Measurements from ENCODE around the gene TUBB2B.

GRCh38 chr6:3267162-3267561, 39.7 kb upstream of the TUBB2B start:
- TF ChIP-seq SP1 (IDR thresholded peaks at IDR 0.05; ENCODE audit: low read depth), result no peak
- TF ChIP-seq CTCF (IDR thresholded peaks at IDR 0.05 in 2 of 3, conservative IDR thresholded peaks at IDR 0.05 in 1 of 3; ENCODE audit: borderline replicate concordance in 1 of 3, insufficient read depth in 1 of 3, low read depth in 2 of 3, low read length in 2 of 3), result no peak
- TF ChIP-seq TCF7L2 (IDR thresholded peaks at IDR 0.05; ENCODE audit: borderline replicate concordance, extremely low read depth, insufficient read depth, insufficient read length), result no peak
- TF ChIP-seq REST (IDR thresholded peaks at IDR 0.05; ENCODE audit: low read depth), result no peak
- no peak for TF ChIP-seq POLR2A (IDR thresholded peaks at IDR 0.05; ENCODE audit: borderline replicate concordance, extremely low read depth, insufficient read depth, insufficient read length)
- TF ChIP-seq POLR2AphosphoS5 (IDR thresholded peaks at IDR 0.05; ENCODE audit: low read depth, low read length), result no peak
- no peak for TF ChIP-seq ZBTB33 (IDR thresholded peaks at IDR 0.05; ENCODE audit: extremely low read depth, insufficient replicate concordance, low read length)
- TF ChIP-seq MAX (IDR thresholded peaks at IDR 0.05), result no peak
- TF ChIP-seq EZH2 (IDR thresholded peaks at IDR 0.05), result no peak
- TF ChIP-seq ZNF274 (IDR thresholded peaks at IDR 0.05; ENCODE audit: low read depth, low read length), result no peak
- TF ChIP-seq CEBPB (IDR thresholded peaks at IDR 0.05; ENCODE audit: low read depth), result no peak

Data from HCT116 (cell line).